Activated T-helper 17 cell treated with anti-CD3 and anti-CD28 coated beads, Interleukin-2, amount 50 U/mL, for 72 hours (primary cell): Measurements from ENCODE around the gene SLC30A5. TPM values are rescaled to one million over a fixed set of nuclear protein-coding genes. Genes with fewer than 3 reads are reported as not detected.
"Not testable (repeated sequence)": the region's sequence is repeated elsewhere in the genome, so short reads cannot be mapped to it uniquely, and the experiment has no call there.

Source experiments
- ATAC-seq: fragments of 150-1000 bp; cut with Tn5 transposase; replicated peaks from 2 replicates; pipeline ENCODE4 v1.10.0; 2021; ENCODE audit warnings: mild to moderate bottlenecking, moderate library complexity
- H3K27ac Mint-ChIP-seq: one replicate; pipeline ENCODE4 v1.8.0; 2022; ENCODE audit warnings: mixed read lengths
- H3K27me3 Mint-ChIP-seq: one replicate; pipeline ENCODE4 v1.8.0; 2022; ENCODE audit warnings: mixed read lengths
- H3K36me3 Mint-ChIP-seq: one replicate; pipeline ENCODE4 v1.8.0; 2022; ENCODE audit warnings: low read depth, mild to moderate bottlenecking, mixed read lengths
- H3K4me1 Mint-ChIP-seq: one replicate; pipeline ENCODE4 v1.8.0; 2022; ENCODE audit warnings: mixed read lengths
- H3K4me3 Mint-ChIP-seq: one replicate; pipeline ENCODE4 v1.8.0; 2022; ENCODE audit warnings: mild to moderate bottlenecking, mixed read lengths
- H3K9me3 Mint-ChIP-seq: one replicate; pipeline ENCODE4 v1.8.0; 2022; ENCODE audit warnings: mixed read lengths
- total RNA-seq, 2 donors: library from RNA; stranded (reverse); gene quantifications; one replicate each; pipeline ENCODE4 v1.2.3, GENCODE V29; 2022

SLC30A5 gene
- total RNA-seq, 2 donors from 2014 or later: 23.7 to 44.7 TPM

- Mint-ChIP-seq H3K27me3 (no peaks in the 10 kb centered on the region), H3K9me3 (no peaks in the 10 kb centered on the region), H3K4me3 (no peak overlapping the region), H3K36me3 (no peaks in the 10 kb centered on the region), H3K4me1 (no peaks in the 10 kb centered on the region), H3K27ac (no peak overlapping the region)
- no peak for ATAC-seq
These were observed 8.9 kb upstream of the SLC30A5 start for GRCh38 chr5:69084903-69085302.

DNA sequence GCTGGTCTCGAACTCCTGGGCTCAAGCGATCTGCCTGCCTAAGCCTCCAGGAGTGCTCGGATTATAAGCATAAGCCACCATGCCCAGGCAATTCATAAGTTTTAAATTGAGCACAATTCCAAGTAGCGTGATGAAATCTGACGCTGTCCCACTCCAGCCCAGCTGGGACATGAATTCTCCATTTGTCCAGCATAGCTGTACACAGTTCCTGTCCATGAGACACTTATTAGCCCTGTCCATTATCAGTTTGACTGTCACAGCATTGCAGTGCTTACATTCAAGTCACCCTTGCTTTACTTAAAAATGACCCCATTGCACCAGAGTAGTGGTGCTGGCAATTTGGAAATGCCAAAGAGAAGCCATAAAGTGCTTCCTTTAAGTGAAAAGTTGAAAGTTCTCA lies 7.6 kb upstream of the SLC30A5 start:
- H3K4me3 Mint-ChIP-seq: no peak overlapping the region
- no peaks in the 10 kb centered on the region for H3K36me3 Mint-ChIP-seq
- H3K9me3 Mint-ChIP-seq: no peaks in the 10 kb centered on the region
- no peaks in the 10 kb centered on the region for H3K27me3 Mint-ChIP-seq
- H3K4me1 Mint-ChIP-seq: no peaks in the 10 kb centered on the region
- ATAC-seq: no peak
- no peak overlapping the region for H3K27ac Mint-ChIP-seq

GRCh38 chr5:69088006-69088405 lies 5.8 kb upstream of the SLC30A5 start:
- H3K36me3 Mint-ChIP-seq, H3K9me3 Mint-ChIP-seq, H3K27me3 Mint-ChIP-seq: not testable (repeated sequence)

GRCh38 chr5:69090158-69090557 lies 3.7 kb upstream of the SLC30A5 start:
- Mint-ChIP-seq H3K4me1 (no peaks in the 10 kb centered on the region), H3K9me3 (no peaks in the 10 kb centered on the region), H3K27me3 (no peaks in the 10 kb centered on the region), H3K4me3 (no peak overlapping the region), H3K27ac (no peak overlapping the region), H3K36me3 (peaks cover 2% of the 10 kb centered on the region)
- no peak for ATAC-seq

More at GRCh38 chr5:69088006-69088405, 5.8 kb upstream of the SLC30A5 start:
- H3K27ac Mint-ChIP-seq, ATAC-seq, H3K4me1 Mint-ChIP-seq, H3K4me3 Mint-ChIP-seq: not testable (repeated sequence)

DNA sequence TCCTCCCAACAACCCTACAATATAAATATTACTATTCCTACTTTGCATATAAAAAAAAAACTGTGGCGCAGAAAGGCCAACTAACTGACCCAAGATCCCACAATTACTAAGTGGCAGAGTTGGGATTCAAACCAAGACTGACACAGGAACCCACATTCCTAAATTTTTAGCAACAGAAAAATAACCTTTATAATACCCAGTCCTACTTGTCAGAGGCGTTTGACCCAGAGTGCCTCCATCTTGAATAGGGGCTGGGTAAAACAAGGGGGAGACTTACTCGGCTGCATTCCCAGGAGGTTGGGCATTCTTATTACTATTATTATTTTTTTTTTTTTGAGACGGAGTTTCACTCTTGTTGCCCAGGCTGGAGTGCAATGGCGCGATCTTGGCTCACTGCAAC lies 2.0 kb upstream of the SLC30A5 start:
- Mint-ChIP-seq H3K4me3 (no peak overlapping the region), H3K27ac (no peak overlapping the region), H3K27me3 (no peaks in the 10 kb centered on the region), H3K36me3 (peaks cover 18% of the 10 kb centered on the region), H3K4me1 (no peaks in the 10 kb centered on the region), H3K9me3 (no peaks in the 10 kb centered on the region)
- ATAC-seq: no peak

- H3K9me3 Mint-ChIP-seq: no peaks in the 10 kb centered on the region
- ATAC-seq: no peak
- H3K4me3 Mint-ChIP-seq: peak overlapping the region; percentile 89
- H3K27me3 Mint-ChIP-seq: no peaks in the 10 kb centered on the region
- H3K4me1 Mint-ChIP-seq: peaks cover 7% of the 10 kb centered on the region
- H3K36me3 Mint-ChIP-seq: peaks cover 30% of the 10 kb centered on the region
- H3K27ac Mint-ChIP-seq: peak overlapping the region; percentile 93
These were observed 845 bp upstream of the SLC30A5 start for GRCh38 chr5:69092969-69093368.

GRCh38 chr5:69099302-69099701 lies 5.5 kb downstream of the SLC30A5 start:
- H3K4me3 Mint-ChIP-seq: no peak overlapping the region
- no peaks in the 10 kb centered on the region for H3K27me3 Mint-ChIP-seq
- H3K4me1 Mint-ChIP-seq: peaks cover 12% of the 10 kb centered on the region
- peaks cover 73% of the 10 kb centered on the region for H3K36me3 Mint-ChIP-seq
- H3K27ac Mint-ChIP-seq: peak overlapping the region; percentile 78
- H3K9me3 Mint-ChIP-seq: no peaks in the 10 kb centered on the region
- no peak for ATAC-seq

DNA sequence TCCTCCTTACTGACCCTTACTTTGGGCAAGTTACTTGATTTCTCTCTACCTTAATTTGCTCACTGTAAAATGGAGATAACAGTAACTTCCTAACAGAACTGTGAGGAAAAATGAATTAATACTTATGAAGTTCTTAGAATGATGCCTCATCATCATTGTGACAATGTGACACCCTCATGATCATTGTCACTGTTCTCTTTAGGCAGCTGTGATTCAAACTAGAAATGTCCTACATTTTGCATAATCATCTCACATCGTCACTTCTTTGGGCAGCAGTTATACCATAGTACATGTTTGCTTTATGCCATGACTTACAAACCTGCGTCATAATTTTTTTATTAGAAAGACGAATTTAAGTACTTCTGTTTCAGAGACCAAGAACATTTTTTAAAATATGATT lies 9.7 kb downstream of the SLC30A5 start:
- no peaks in the 10 kb centered on the region for H3K9me3 Mint-ChIP-seq
- ATAC-seq: no peak
- H3K36me3 Mint-ChIP-seq: peaks cover 83% of the 10 kb centered on the region
- no peaks in the 10 kb centered on the region for H3K27me3 Mint-ChIP-seq
- no peak overlapping the region for H3K4me3 Mint-ChIP-seq
- H3K4me1 Mint-ChIP-seq: peaks cover 5% of the 10 kb centered on the region
- H3K27ac Mint-ChIP-seq: no peak overlapping the region

GRCh38 chr5:69105996-69106906 lies 12.4 kb downstream of the SLC30A5 start:
- Mint-ChIP-seq H3K27ac (peak overlapping the region; percentile 32), H3K9me3 (no peaks in the 10 kb centered on the region), H3K4me3 (no peak overlapping the region), H3K36me3 (peaks cover 90% of the 10 kb centered on the region), H3K27me3 (no peaks in the 10 kb centered on the region), H3K4me1 (no peaks in the 10 kb centered on the region)
- ATAC-seq: no peak

GRCh38 chr5:69108367-69108766 lies 14.6 kb downstream of the SLC30A5 start:
- not testable (repeated sequence) for H3K4me1 Mint-ChIP-seq, H3K4me3 Mint-ChIP-seq, H3K9me3 Mint-ChIP-seq, H3K27ac Mint-ChIP-seq, ATAC-seq, H3K27me3 Mint-ChIP-seq
- peaks cover 95% of the 10 kb centered on the region for H3K36me3 Mint-ChIP-seq

GRCh38 chr5:69113851-69114250 lies 20.0 kb downstream of the SLC30A5 start:
- Mint-ChIP-seq H3K4me1 (no peaks in the 10 kb centered on the region), H3K9me3 (no peaks in the 10 kb centered on the region), H3K27ac (no peak overlapping the region), H3K36me3 (peaks cover 94% of the 10 kb centered on the region), H3K27me3 (no peaks in the 10 kb centered on the region), H3K4me3 (no peak overlapping the region)
- ATAC-seq: no peak

- Mint-ChIP-seq H3K4me1 (no peaks in the 10 kb centered on the region), H3K4me3 (no peak overlapping the region), H3K27me3 (no peaks in the 10 kb centered on the region), H3K27ac (no peak overlapping the region), H3K36me3 (peaks cover 92% of the 10 kb centered on the region), H3K9me3 (no peaks in the 10 kb centered on the region)
- no peak for ATAC-seq
These were observed 21.7 kb downstream of the SLC30A5 start for GRCh38 chr5:69115526-69115925.

DNA sequence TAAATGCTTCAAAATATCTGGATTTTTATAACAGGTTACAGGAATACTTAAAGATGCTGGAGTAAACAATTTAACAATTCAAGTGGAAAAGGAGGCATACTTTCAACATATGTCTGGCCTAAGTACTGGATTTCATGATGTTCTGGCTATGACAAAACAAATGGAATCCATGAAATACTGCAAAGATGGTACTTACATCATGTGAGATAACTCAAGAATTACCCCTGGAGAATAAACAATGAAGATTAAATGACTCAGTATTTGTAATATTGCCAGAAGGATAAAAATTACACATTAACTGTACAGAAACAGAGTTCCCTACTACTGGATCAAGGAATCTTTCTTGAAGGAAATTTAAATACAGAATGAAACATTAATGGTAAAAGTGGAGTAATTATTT lies 35.6 kb downstream of the SLC30A5 start:
- Mint-ChIP-seq H3K4me1 (no peaks in the 10 kb centered on the region), H3K4me3 (no peak overlapping the region), H3K27ac (no peak overlapping the region), H3K9me3 (no peaks in the 10 kb centered on the region), H3K36me3 (peaks cover 61% of the 10 kb centered on the region), H3K27me3 (no peaks in the 10 kb centered on the region)
- no peak for ATAC-seq

GRCh38 chr5:69130241-69130640 lies 36.4 kb downstream of the SLC30A5 start:
- no peak overlapping the region for H3K27ac Mint-ChIP-seq
- H3K27me3 Mint-ChIP-seq: no peaks in the 10 kb centered on the region
- no peaks in the 10 kb centered on the region for H3K4me1 Mint-ChIP-seq
- peaks cover 53% of the 10 kb centered on the region for H3K36me3 Mint-ChIP-seq
- no peak for ATAC-seq
- H3K9me3 Mint-ChIP-seq: no peaks in the 10 kb centered on the region
- no peak overlapping the region for H3K4me3 Mint-ChIP-seq

- no peak for ATAC-seq
- Mint-ChIP-seq H3K4me3 (no peak overlapping the region), H3K27ac (no peak overlapping the region), H3K27me3 (no peaks in the 10 kb centered on the region), H3K4me1 (no peaks in the 10 kb centered on the region), H3K36me3 (peaks cover 43% of the 10 kb centered on the region), H3K9me3 (no peaks in the 10 kb centered on the region)
These were observed 37.5 kb downstream of the SLC30A5 start for GRCh38 chr5:69131304-69131703.
